Pancreas (tissue), 10 donors: ENCODE results near the gene RUNX3. TPM values are rescaled to one million over a fixed set of nuclear protein-coding genes. Genes with fewer than 3 reads are reported as not detected.
A peak's percentile ranks its signal among the peaks of the same experiment; 100 is the strongest.

Source experiments
- ATAC-seq, 4 donors: fragments of 200-7000 bp; cut with Tn5 transposase; one replicate each; pipeline versions ENCODE4 v1.8.0 to v1.9.1; 2020; ENCODE audit warnings: mild to moderate bottlenecking in 4 of 4, moderate library complexity in 4 of 4
- DNase-seq, 6 donors: peaks; one replicate each; pipeline ENCODE4 v3.0.0-alpha.2; 2020
- FAIRE-seq: peaks from 2 replicates; lab custom pipeline; 2012; peaks lifted over from hg19 to GRCh38; lab: Jason Lieb, UNC
- H3K27ac ChIP-seq, 4 donors: fragments of 200-600 bp; sonication (generic); 1 replicate in 3 of 4; 2 replicates in 1 of 4; pipeline versions ENCODE4 v1.5.0 to v1.8.0; 2020
- H3K27me3 ChIP-seq, 4 donors: fragments of 200-600 bp; one replicate each; pipeline ENCODE4 v1.8.0; 2021
- H3K36me3 ChIP-seq, 3 donors: fragments of 200-600 bp; sonication (generic) in 1 of 3; one replicate each; pipeline versions ENCODE4 v1.5.0 to v1.8.0; 2020 to 2021
- H3K4me1 ChIP-seq, 3 donors: fragments of 200-600 bp; one replicate each; pipeline ENCODE4 v1.8.0; 2021
- H3K4me3 ChIP-seq, 4 donors: fragments of 200-600 bp; sonication (generic) in 2 of 4; one replicate each; pipeline versions ENCODE4 v1.5.0 to v1.8.0; 2020 to 2021
- H3K9me3 ChIP-seq, 4 donors: fragments of 200-600 bp; one replicate each; pipeline ENCODE4 v1.8.0; 2021
- CTCF ChIP-seq, 4 donors: fragments of 200-600 bp; sonication (generic) in 3 of 4; IDR thresholded peaks; one replicate each; pipeline versions ENCODE4 v1.5.0 to v1.8.0; 2021; ENCODE audit warnings: antibody characterized with exemption in 4 of 4
- WGBS, 2 donors: extraction: QIAGEN DNeasy Blood & Tissue Kit; methylation state at CpG; one replicate each; pipeline ENCODE4 v1.1.7; 2013; 5-methylcytosine and 5-hydroxymethylcytosine counted together
- intact Hi-C, 3 donors: fragments of 100-400 bp; cut with DNase I; formaldehyde crosslinking; loops; one replicate each; pipeline versions ENCODE4 v1.11.1 to v1.14.2; 2022
- polyA plus RNA-seq, 2 donors: library from polyadenylated mRNA; stranded (reverse); fragments of 200-250 nt; gene quantifications; one replicate each; pipeline ENCODE4 v1.2.3, GENCODE V29; 2013
- total RNA-seq, 6 donors: library from RNA; stranded (reverse); fragmentation: NEBNext Ultra II Directional in 4 of 6; extraction: Animal tissue kit (Norgen Biotek cat#: 25700) in 4 of 6; gene quantifications; one replicate each; pipeline versions ENCODE4 v1.2.1 to v1.2.4, GENCODE V29; 2021 to 2023
- donor health status: healthy with polysubstance abuse.
- donor health status: DM: no; HTN: no; CAD: no; lungs with moderate emphysema.
- donor health status: DM: no; HTN: no; CAD: no.
- donor health status: control.
- donor health status: control.
- donor health status: Bipolar disorder and iron deficiency.
- donor health status: DM: yes; HTN: yes; CAD: no.
- donor health status: DM: no; HTN: no; CAD: no.
- donor health status: DM: no; HTN: no; CAD: no.
- donor health status: DM: yes; HTN: yes; CAD: no.

Gene RUNX3
- total and polyA plus RNA-seq, 8 donors: 0.30 to 3.7 (median 0.77) TPM

GRCh38 chr1:24866211-24867083 is 63.6 kb downstream of the RUNX3 start:
- Histone ChIP-seq H3K27me3 (no peaks in the 10 kb centered on the region), H3K4me1 (no peaks in the 10 kb centered on the region), H3K4me3 (no peak overlapping the region), H3K9me3 (no peaks in the 10 kb centered on the region), H3K36me3 (no peaks in the 10 kb centered on the region), H3K27ac (no peak overlapping the region)
- no peak for DNase-seq
- no peak for ATAC-seq
- intact Hi-C loops: loop anchor here in 1 of 3 donors (10.0 kb wide), 1 partner anchor 328 kb away; no protein-coding TSS in a partner anchor
- WGBS, 2 donors: 72 to 84% methylated on average over 17 of the region's 17 CpGs
- FAIRE-seq: no peak
- no peak for TF ChIP-seq CTCF (IDR thresholded peaks at IDR 0.05)

- FAIRE-seq (no peak), DNase-seq (no peak), ATAC-seq (no peak)
- H3K36me3 ChIP-seq: no peaks in the 10 kb centered on the region
- H3K9me3 ChIP-seq: no peaks in the 10 kb centered on the region
- no peak for TF ChIP-seq CTCF (IDR thresholded peaks at IDR 0.05)
- H3K4me3 ChIP-seq: no peak overlapping the region
- no peaks in the 10 kb centered on the region for H3K4me1 ChIP-seq
- intact Hi-C loops: loop anchor here in 1 of 3 donors (10.0 kb wide), 1 partner anchor 329 kb away; no protein-coding TSS in a partner anchor
- no peak overlapping the region for H3K27ac ChIP-seq
- no peaks in the 10 kb centered on the region for H3K27me3 ChIP-seq
- 89 to 91% methylated on average over 3 of the region's 3 CpGs for WGBS, 2 donors
Measured at GRCh38 chr1:24865587-24865986, 64.5 kb downstream of the RUNX3 start.

- no peaks in the 10 kb centered on the region for H3K36me3 ChIP-seq
- H3K4me1 ChIP-seq: no peaks in the 10 kb centered on the region
- H3K9me3 ChIP-seq: no peaks in the 10 kb centered on the region
- H3K27me3 ChIP-seq: no peaks in the 10 kb centered on the region
- intact Hi-C loops: loop anchor here in 1 of 3 donors (10.0 kb wide), 1 partner anchor 330 kb away; no protein-coding TSS in a partner anchor
- ATAC-seq (no peak), FAIRE-seq (no peak), DNase-seq (no peak)
- H3K4me3 ChIP-seq: no peak overlapping the region
- 85 to 86% methylated on average over 7 of the region's 7 CpGs for WGBS, 2 donors
- H3K27ac ChIP-seq: no peak overlapping the region
- no peak for TF ChIP-seq CTCF (IDR thresholded peaks at IDR 0.05)
Measured at GRCh38 chr1:24865168-24865567, 64.9 kb downstream of the RUNX3 start.

GRCh38 chr1:24864370-24864777 is 65.7 kb downstream of the RUNX3 start:
- no peaks in the 10 kb centered on the region for H3K27me3 ChIP-seq
- no peak overlapping the region for H3K27ac ChIP-seq
- FAIRE-seq (no peak), ATAC-seq (peak in 2 of 4 donors; percentile 42 to 69), DNase-seq (no peak)
- H3K36me3 ChIP-seq: no peaks in the 10 kb centered on the region
- no peaks in the 10 kb centered on the region for H3K4me1 ChIP-seq
- H3K4me3 ChIP-seq: no peak overlapping the region
- intact Hi-C loops: loop anchor here in 1 of 3 donors (10.0 kb wide), 1 partner anchor 330 kb away; no protein-coding TSS in a partner anchor
- 25 to 32% methylated on average over 8 of the region's 8 CpGs for WGBS, 2 donors
- H3K9me3 ChIP-seq: no peaks in the 10 kb centered on the region
- no peak for TF ChIP-seq CTCF (IDR thresholded peaks at IDR 0.05)
